GM21737 (cell line): ENCODE measurements around the gene HOXD4.

ENCODE experiments used
- ATAC-seq: cut with Tn5 transposase; IDR thresholded peaks from one replicate; pipeline ENCODE4 v1.9.1; 2021; ENCODE audit warnings: mild to moderate bottlenecking, moderate library complexity; ENCODE audit not compliant: unreplicated experiment

Gene HOXD4

DNA sequence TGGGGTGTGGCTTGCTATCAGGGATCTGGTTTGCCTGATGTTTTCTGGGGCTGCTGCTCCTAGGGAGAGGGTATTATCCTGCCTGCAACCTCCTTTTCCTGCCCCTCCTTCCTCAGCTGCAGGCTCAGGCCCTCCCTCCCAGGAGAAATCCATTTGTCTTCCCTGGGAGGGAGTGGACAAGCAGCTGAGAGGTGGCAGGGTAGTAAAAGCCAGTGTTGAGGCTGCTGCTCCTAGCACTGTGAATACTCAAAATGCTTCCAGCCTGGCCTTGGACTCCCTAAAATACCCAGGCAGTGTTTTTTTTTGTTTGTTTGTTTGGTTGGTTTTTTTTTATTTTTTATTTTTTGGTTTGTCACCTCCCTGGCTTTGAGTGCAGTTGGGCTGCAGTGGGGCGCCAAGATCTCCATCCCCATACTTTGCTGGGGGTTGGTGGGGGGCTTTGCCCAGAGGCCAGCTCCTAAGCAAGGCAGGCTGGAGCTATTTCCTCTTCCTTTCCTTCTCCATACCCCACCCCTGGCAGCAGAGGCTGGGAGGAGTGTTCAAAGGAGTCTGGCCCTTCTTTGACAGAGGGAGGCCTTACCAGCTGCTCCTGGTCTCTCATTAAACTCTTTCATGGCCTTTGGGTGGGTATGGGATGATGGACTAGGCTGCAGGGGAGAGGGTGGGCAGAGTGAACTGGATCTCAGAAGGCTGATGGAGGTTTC lies 19.4 kb downstream of the HOXD4 start:
- ATAC-seq, result no peak

DNA sequence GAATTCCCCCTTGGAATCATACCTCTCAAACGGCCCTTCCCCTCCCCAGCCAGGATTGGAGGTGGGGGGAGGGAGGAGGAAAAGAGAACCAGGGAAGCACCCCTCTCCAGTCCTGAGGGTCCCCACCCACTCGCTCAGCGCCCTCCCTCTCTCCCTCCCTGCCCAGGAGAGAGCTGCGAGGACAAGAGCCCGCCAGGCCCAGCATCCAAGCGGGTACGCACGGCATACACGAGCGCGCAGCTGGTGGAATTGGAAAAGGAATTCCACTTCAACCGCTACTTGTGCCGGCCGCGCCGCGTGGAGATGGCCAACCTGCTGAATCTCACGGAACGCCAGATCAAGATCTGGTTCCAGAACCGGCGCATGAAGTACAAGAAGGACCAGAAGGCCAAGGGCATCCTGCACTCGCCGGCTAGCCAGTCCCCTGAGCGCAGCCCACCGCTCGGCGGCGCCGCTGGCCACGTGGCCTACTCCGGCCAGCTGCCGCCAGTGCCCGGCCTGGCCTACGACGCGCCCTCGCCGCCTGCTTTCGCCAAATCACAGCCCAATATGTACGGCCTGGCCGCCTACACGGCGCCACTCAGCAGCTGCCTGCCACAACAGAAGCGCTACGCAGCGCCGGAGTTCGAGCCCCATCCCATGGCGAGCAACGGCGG lies 20.1 kb downstream of the HOXD4 start:
- no peak for ATAC-seq

DNA sequence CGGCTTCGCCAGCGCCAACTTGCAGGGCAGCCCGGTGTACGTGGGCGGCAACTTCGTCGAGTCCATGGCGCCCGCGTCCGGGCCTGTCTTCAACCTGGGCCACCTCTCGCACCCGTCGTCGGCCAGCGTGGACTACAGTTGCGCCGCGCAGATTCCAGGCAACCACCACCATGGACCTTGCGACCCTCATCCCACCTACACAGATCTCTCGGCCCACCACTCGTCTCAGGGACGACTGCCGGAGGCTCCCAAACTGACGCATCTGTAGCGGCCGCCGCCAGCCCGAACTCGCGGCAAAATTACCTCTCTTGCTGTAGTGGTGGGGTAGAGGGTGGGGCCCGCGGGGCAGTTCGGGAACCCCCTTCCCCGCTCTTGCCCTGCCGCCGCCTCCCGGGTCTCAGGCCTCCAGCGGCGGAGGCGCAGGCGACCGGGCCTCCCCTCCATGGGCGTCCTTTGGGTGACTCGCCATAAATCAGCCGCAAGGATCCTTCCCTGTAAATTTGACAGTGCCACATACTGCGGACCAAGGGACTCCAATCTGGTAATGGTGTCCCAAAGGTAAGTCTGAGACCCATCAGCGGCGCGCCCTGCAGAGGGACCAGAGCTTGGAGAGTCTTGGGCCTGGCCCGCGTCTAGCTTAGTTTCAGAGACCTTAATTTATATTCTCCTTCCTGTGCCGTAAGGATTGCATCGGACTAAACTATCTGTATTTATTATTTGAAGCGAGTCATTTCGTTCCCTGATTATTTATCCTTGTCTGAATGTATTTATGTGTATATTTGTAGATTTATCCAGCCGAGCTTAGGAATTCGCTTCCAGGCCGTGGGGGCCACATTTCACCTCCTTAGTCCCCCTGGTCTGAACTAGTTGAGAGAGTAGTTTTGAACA lies 20.9 kb downstream of the HOXD4 start:
- no peak for ATAC-seq

DNA sequence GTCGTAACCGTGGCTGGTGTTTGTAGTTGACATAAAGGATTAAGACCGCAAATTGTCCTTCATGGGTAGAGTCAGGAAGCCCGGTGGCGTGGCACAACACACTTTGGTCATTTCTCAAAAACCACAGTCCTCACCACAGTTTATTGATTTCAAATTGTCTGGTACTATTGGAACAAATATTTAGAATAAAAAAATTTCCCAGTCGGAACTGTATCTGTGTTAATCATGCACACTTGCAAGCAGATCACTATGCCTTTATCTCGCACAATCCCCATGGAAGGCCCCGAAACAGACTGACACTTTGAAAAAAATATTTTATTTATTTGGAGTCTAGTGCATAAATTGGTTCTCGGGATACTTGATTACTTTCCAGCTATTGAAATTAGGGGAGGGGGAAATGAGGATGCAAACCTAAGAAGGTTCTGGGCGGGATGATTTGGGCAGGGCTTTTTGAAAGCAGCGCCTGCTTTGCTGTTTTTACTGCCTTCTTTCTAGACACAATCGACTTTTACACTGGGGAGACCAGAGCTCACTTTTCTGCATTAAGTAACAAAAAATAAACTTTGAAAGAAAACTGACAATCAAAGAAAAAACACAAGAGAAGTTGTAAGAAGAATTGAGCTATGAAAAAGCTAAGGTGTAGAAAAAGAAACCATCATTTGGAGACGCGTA lies 21.7 kb downstream of the HOXD4 start:
- ATAC-seq, result no peak

DNA sequence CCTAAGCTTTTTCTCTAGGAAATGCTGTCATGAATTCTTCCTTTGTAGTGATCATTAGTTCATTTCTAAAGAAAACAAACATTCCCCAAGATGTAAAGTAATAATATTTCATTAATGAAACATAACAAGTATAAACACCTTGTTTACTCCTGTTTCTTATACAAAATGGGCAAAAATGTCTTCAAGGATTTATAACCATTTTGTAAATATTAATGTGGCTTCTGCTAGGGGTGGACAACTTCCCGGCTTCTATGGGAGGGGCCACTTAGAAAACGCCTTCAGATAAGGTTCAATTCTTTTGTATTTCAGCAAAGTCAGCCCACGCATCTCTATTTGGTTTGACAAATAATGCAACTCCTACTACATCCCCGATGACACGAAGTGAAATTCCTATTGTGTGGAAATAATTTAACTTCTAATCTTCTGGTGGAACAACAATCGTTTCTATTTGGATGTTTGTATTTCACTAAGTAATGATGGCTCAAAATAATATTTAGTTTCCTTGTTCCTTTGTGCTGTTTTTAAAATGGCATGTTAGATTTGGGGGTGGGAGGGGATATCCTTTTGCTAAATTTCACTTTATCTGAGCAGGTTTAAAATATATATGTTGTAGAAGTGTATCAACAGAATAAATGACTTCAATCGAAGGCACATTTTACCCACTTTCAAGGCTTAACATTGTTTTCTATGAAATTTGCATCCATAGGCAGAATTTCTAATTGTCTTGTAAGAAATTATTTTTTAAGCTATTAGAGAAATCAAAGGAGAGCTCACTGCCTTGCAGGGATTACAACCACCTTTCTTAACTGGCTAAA lies 22.4 kb downstream of the HOXD4 start:
- no peak for ATAC-seq

DNA sequence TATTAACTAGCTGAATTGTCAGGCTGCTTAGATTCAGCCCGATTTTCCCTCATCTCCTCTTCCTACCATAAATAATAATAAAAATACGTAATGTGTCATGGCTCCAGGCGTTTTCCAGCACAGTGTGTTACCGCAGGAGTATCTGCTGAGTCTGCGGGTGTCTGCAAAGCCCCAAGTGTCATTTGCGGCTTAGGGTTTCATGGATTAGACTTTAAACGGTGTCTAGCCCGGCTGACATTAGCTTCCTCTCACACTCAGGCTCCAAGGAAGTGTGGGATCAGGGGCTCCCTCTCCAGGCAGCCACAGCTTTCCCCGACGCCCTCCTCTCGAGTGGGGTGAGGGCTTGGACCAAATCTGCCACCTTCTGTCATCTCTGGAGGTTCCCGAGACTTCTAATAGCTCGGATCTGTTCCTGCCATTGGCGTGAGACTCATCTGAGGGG lies 23.1 kb downstream of the HOXD4 start:
- ATAC-seq, result no peak

DNA sequence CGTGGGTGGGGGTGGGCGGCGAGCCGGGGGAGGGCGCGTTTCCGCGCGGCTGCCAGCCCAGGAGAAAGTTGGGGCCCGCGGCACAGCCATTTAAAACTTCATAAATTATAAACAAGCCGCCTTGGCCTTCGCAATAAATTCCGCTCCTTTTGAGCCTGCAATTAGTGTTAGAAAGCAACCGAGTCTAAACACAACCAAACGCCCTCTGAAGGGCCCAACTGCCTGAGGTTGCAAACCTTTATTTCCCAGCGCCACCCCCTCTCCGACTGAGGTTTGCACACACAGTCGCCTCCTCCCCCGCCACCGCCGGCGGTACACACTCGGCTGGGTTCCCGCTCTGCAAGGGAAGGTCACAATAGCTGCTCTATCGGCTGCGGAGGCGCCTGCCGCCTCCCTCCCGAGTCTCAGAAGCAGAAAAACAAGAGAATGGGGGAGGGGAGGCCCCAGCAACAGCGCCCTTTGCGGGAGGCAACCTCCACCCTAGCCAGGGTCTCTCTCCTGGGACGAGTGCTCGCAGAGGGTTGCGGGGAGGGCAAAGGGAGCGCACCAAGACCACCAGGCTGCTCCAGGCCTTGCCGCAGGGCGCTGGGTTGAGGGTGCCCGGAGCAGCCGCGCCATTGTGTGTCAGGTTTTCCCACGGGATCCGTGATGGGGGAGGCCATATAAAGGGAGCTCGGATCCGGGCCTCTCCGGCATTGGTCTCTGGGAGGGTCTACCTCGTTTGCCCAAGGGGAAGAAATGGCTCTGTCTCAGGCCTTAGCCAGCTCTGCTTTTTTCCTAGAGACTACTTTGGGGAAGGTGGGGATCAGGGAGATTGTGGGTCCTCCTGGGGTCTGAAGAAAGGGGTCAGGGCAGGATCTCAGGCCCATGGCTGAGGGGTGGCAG lies 23.7 kb downstream of the HOXD4 start:
- ATAC-seq, result no peak

DNA sequence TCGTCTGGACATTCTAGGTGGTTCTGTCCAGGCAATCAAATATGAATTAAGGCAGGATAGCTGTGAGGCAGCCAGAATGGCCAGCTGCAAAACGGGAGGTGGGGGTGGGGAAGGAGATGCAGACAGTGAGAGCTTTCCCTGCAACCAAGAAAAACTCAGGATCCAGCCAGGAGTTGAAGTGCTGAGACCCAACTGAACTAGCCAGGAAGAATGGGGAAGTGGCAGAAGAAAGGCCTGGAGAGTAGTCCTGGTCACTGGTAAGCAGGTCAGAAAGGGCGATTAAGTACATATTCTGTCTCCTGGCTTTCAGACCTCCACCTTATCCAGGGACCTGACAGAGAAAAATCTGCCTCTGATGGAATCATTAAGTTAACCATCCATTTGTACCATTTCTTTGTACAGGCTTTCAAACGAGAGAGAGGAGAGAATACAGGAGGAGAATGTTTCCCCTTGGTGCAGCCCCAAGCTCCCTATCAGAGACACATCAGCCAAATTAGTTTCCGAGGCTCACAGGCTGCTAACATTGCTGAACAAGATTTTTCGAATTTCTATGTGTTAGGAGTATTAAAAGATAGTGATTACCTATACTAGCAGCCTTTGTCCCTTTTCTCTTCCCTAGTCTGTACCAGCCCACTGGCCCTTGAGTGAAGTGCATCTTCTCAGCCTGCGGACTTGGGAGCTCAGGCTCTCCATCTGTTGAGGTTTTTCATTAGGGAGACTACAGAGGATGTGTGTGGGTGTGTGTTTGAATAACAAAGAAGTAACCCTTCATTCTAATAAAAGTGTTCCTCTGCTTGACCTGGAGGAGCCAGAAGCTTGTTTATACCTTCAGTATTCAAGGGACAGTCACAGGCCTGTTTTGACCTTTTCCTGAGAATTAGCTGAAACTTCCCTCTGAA lies 24.6 kb downstream of the HOXD4 start:
- ATAC-seq, result no peak

DNA sequence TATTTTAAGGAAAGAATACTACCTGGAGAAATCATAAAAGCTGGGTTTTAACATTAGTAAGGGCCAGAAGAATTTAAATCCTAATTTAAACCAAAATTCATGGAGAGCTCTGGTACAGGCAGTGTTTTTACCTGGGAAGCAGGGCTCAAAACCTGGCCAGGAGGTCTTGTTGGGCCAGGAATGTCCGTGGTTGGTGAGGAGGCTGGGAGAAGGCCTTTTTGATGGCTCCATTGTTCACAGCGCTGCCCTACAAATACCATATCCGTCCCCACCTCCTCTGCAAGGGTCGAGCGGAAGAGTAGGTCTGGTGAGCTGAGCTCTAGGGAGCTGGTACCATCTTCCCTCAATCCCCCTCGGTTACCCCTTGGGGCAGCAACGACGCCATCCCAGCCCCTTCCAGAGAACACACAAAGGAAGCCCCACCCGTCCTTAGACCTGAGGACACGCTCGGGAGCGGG lies 26.3 kb downstream of the HOXD4 start:
- no peak for ATAC-seq

DNA sequence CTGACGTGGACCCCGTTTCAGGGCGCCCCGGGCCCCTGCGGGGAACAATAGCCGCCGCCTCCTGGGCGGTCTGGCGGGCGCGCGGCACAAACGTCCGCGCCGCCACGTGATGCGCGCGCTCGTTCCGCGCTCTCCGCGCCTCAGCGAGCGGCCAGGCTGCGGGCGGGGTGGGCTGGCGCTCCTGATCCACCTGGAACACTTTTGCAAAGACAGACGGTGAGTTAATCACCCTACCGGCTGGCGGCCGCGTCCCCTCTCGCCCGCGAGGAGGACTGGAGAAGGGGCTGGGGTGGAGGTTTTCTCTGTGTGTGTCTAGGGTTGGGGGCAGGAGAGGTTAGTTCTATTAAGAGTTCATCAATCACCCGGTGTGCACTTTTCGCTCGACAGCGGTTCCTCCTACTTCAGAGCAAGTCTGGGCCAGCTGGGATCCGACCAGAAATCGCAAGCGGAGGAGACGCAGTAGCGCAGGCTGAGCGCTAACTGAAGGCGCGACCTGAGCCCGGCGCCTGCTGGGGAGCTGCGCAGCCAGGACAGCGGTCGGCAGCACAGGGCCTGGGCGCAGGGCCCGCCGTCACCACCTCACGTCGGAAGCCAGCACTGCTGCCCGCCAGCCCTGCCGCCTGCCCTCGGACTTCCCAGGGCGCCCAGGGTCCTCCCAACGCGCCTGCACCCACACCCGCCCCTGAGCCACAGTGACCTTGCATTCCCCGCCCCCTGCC lies 26.8 kb downstream of the HOXD4 start:
- ATAC-seq, result no peak

DNA sequence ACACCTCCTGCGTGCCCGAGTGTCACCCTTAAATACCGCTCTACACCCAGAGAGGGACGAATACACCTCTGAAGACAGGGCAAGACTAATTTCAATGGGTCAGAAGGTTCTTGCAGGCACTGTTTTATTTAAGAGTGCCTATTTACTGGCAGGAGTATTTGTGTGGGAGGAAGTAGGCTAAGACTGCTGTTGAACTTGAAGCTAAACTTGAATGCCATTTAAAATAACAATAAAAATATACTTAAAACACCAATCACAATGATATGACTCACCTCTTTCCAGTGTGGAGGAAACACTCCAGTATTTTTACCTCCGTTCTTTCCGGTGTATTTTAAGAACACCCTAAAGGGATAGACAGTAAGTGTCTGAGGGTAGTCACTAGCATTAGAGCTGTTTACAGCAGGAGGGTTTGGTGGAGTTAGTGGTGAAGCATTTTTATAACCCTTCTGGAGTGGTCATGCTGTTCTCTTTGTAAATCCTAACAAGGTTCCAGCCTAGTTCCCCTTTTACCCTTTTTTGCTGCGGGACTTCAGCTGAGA lies 27.5 kb downstream of the HOXD4 start:
- no peak for ATAC-seq

DNA sequence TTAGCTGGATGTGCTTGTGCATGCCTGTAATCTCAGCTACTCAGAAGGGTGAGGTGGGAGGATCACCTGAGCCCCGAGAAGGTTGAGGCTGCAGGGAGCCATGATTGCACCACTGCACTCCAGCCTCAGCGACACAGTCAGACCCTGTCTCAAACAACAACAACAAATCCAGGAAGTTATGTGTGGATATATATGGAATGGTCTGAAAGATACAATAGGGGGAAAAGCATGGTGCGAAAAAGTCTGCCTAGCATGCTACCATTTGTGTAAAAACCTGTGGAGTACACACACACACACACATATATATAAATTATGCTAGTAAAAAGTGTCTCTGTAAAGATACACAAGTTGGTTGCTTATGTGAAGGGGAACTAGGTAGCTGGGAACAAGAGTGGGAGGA lies 30.2 kb downstream of the HOXD4 start:
- ATAC-seq, result no peak

DNA sequence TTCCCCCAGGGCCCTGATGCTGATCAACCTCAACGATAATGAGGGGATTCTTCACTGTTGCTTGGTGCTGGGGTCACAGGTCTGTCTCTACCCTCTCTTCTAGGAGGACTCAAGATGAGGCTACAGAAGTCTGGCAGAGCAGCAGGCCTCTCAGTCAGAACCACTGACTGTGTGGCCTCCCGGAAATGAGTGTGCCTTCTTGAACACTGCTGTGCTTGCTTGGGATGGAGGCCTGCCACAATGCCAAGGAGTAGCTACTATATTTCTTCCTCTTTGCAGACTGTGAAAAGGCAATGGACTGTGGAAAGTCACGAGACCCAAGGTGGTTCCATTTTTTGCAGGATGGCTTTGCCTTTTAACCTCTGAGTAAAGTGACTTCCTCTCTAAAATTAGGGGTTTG lies 31.3 kb downstream of the HOXD4 start:
- ATAC-seq, result no peak

DNA sequence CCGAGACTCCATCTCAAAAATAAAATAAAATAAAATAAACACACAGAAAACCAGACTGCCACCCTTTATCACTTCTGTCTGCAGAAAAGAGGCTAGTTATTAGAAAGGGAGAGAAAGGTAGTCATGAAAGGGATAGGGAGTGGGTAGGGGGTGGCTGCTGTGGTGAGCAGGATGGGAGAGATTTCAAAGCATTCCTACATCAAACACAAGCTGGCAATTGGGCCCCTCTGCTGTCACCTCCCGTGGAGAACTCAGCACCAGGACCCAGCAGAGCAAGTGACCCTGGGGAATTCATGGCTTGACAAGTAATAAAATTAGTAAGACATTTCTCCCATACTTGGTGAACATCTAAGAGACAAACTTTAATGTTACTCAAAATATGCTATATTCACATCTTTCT lies 33.4 kb downstream of the HOXD4 start:
- no peak for ATAC-seq

DNA sequence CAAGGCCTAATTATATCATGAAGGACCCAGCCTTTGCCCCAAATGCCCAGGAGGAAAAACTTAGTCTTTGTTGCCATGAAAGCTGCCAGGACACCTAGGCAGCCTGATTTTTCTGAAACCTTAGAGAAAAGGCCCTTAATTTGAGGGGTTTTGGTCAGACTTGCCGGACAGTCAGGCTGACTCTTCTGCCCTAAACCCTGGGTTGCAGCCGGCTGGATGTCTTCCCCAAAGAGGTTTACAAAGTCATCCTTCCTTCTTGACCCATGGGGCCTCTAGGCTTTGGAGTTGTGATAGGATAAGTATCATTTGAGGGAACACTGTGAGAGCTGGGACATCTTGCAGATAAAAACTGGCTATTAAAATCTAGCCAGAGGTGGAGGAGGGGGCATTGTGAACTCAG lies 34.7 kb downstream of the HOXD4 start:
- ATAC-seq, result no peak

DNA sequence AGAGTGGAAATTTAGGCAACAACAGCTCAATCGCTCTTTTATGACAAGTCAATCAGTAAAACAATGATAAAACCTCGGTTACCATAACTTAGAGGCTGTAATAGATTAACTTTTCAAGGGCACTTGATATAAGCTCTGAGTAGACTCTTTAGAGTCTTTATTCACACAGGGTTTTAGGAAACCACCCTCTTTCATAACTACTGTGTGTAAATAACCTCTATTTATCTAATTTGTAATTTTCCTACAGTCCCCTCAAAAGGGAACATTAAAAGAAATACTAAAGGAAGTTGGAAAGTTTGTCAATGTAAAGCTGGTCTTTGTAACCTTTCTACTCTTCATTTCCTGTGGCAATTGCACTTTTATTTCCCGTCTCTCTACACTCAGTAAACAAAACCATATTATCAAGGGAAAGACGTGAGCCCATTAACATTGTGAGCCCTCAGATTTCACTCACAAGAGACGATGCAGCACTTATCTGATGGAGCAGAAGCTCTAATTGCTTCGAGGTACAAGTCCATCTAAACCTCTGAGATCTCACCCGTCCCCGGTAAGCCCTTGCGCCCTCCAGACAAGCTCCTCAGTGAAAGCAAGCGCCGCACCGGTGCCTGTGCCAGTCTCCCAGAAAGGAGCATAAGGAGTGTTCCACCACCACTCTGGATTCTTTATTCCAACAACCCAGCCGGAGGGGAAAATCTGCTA lies 36.0 kb downstream of the HOXD4 start:
- no peak for ATAC-seq
